HepG2 (cell line): ENCODE data around the gene PPP1R13B. TPM values are rescaled to one million over a fixed set of nuclear protein-coding genes. Genes with fewer than 3 reads are reported as not detected.

Source experiments
- GTF3A ChIP-seq: sonication (generic); formaldehyde crosslinking; conservative IDR thresholded peaks from 2 replicates; pipeline ENCODE4 v1.4.0; 2020; ENCODE audit warnings: mild to moderate bottlenecking, missing genetic modification reagents
- HDAC1 ChIP-seq: sonication (generic); formaldehyde crosslinking; IDR thresholded peaks from 2 replicates; pipeline ENCODE4 v1.5.1; 2020; ENCODE audit warnings: mild to moderate bottlenecking, missing genetic modification reagents
- HMGXB3 ChIP-seq: sonication (generic); formaldehyde crosslinking; IDR thresholded peaks from 2 replicates; pipeline ENCODE4 v1.4.0; 2020; ENCODE audit warnings: missing genetic modification reagents, borderline replicate concordance
- HNF4A ChIP-seq: sonication (generic); formaldehyde crosslinking; IDR thresholded peaks from 2 replicates; pipeline ENCODE4 v1.4.0; 2020; ENCODE audit warnings: missing genetic modification reagents
- NKX3-1 ChIP-seq: sonication (generic); formaldehyde crosslinking; IDR thresholded peaks from 2 replicates; pipeline ENCODE4 v1.5.0; 2020; ENCODE audit warnings: missing genetic modification reagents
- ZFX ChIP-seq: sonication (generic); formaldehyde crosslinking; IDR thresholded peaks from 2 replicates; pipeline ENCODE4 v1.4.0; 2020; ENCODE audit warnings: mild to moderate bottlenecking, low read depth, missing genetic modification reagents, moderate library complexity
- ZMYM2 ChIP-seq: sonication (generic); formaldehyde crosslinking; IDR thresholded peaks from 2 replicates; pipeline ENCODE4 v1.8.0; 2022; ENCODE audit warnings: mild to moderate bottlenecking, missing genetic modification reagents
- ZNF432 ChIP-seq: sonication (generic); formaldehyde crosslinking; IDR thresholded peaks from 2 replicates; pipeline ENCODE4 v1.5.0; 2020; ENCODE audit warnings: missing genetic modification reagents, mild to moderate bottlenecking, borderline replicate concordance
- ZNF768 ChIP-seq: sonication (generic); formaldehyde crosslinking; IDR thresholded peaks from 2 replicates; pipeline ENCODE4 v1.4.0; 2020; ENCODE audit warnings: missing genetic modification reagents
- polyA plus RNA-seq, 8 experiments: library from polyadenylated mRNA; depleted of rRNA in 3 of 8; stranded (reverse) in 7 of 8; unstranded in 1 of 8; fragments of >200 nt; fragmentation: Illumina TruSeq in 4 of 8; extraction: Trizol in 4 of 8; gene quantifications; 2 replicates each; pipeline versions ENCODE4 v1.2.1 to v1.2.3, GENCODE V29; 2011 to 2016; ENCODE audit warnings: low read depth in 4 of 8, missing spikeins in 1 of 8, mixed read lengths in 1 of 8; ENCODE audit not compliant: insufficient read depth in 1 of 8
- total RNA-seq, 5 experiments: library from RNA; depleted of rRNA; stranded (reverse); fragments of >200 nt; fragmentation: Illumina TruSeq; extraction: Trizol; gene quantifications; 2 replicates each; pipeline ENCODE4 v1.2.3, GENCODE V29; 2016; ENCODE audit warnings: low read depth in 1 of 5
- TF ChIP-seq, protein P1 (sequence below): sonication (generic); formaldehyde crosslinking; conservative IDR thresholded peaks from 2 replicates; pipeline ENCODE4 v1.4.0; 2020; ENCODE audit warnings: mild to moderate bottlenecking, missing genetic modification reagents, moderate library complexity
- TF ChIP-seq, protein P2 (sequence below): IDR thresholded peaks from 2 replicates; pipeline ENCODE4 v1.6.1; 2012; ENCODE audit warnings: inconsistent platforms

The PPP1R13B gene
- total and polyA plus RNA-seq, 2 of the 13 experiments (the other 11 are each of a cell fraction or from before 2014, with no cell fraction given): 4.6 to 9.4 TPM

GRCh38 chr14:103849151-103849886, 1.9 kb upstream of the PPP1R13B start (continued):
- no peak for TF ChIP-seq GTF3A (CRISPR knock-in tag)
- TF ChIP-seq ZMYM2 (CRISPR knock-in tag): 0 out of 2 replicates have a peak, but pooled peaks have one; percentile 33
- TF ChIP-seq, protein P1, sequence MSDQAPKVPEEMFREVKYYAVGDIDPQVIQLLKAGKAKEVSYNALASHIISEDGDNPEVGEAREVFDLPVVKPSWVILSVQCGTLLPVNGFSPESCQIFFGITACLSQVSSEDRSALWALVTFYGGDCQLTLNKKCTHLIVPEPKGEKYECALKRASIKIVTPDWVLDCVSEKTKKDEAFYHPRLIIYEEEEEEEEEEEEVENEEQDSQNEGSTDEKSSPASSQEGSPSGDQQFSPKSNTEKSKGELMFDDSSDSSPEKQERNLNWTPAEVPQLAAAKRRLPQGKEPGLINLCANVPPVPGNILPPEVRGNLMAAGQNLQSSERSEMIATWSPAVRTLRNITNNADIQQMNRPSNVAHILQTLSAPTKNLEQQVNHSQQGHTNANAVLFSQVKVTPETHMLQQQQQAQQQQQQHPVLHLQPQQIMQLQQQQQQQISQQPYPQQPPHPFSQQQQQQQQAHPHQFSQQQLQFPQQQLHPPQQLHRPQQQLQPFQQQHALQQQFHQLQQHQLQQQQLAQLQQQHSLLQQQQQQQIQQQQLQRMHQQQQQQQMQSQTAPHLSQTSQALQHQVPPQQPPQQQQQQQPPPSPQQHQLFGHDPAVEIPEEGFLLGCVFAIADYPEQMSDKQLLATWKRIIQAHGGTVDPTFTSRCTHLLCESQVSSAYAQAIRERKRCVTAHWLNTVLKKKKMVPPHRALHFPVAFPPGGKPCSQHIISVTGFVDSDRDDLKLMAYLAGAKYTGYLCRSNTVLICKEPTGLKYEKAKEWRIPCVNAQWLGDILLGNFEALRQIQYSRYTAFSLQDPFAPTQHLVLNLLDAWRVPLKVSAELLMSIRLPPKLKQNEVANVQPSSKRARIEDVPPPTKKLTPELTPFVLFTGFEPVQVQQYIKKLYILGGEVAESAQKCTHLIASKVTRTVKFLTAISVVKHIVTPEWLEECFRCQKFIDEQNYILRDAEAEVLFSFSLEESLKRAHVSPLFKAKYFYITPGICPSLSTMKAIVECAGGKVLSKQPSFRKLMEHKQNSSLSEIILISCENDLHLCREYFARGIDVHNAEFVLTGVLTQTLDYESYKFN (CRISPR knock-in tag): peak; percentile 39; the same call in 1 of the 2 replicates
- TF ChIP-seq, protein P2, sequence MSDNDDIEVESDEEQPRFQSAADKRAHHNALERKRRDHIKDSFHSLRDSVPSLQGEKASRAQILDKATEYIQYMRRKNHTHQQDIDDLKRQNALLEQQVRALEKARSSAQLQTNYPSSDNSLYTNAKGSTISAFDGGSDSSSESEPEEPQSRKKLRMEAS: 0 out of 2 replicates have a peak, but pooled peaks have one; percentile 8
- TF ChIP-seq ZNF432 (CRISPR knock-in tag): no peak
- TF ChIP-seq NKX3-1 (CRISPR knock-in tag): no peak
- peak; percentile 14; the same call in 1 of the 2 replicates for TF ChIP-seq ZFX (CRISPR knock-in tag)
- peak; percentile 85; the same call in 1 of the 2 replicates for TF ChIP-seq ZNF768 (CRISPR knock-in tag)
- TF ChIP-seq HNF4A (CRISPR knock-in tag): peak; percentile 66
- peak; percentile 5; the same call in 1 of the 2 replicates for TF ChIP-seq HDAC1 (CRISPR knock-in tag)
- 0 out of 2 replicates have a peak, but pooled peaks have one; percentile 28 for TF ChIP-seq HMGXB3
- TF ChIP-seq, all 625 proteins: peak for 11
